GM23338 (cell line): ENCODE data around the gene SCNN1A.

Experiments used
- CTCF ChIP-seq, 2 experiments: fragments of 200-600 bp in 1 of 2; sonication (generic) in 1 of 2; conservative IDR thresholded peaks; 2 replicates each; pipeline versions ENCODE4 v1.5.1 to v1.6.1; 2016 to 2017; ENCODE audit warnings: antibody characterized with exemption in 2 of 2, low read depth in 2 of 2, mild to moderate bottlenecking in 2 of 2, moderate library complexity in 1 of 2
- ETS1 ChIP-seq: IDR thresholded peaks from 2 replicates; pipeline ENCODE4 v1.6.1; 2016; ENCODE audit warnings: antibody characterized with exemption
- EZH2 ChIP-seq: fragments of 200-600 bp; sonication (generic); IDR thresholded peaks from one replicate; pipeline ENCODE4 v1.8.0; 2017; ENCODE audit warnings: antibody characterized with exemption, mild to moderate bottlenecking, low read depth; ENCODE audit not compliant: unreplicated experiment
- EZH2phosphoT487 ChIP-seq: fragments of 200-600 bp; sonication (generic); IDR thresholded peaks from one replicate; pipeline ENCODE4 v1.8.1; 2018; ENCODE audit warnings: antibody characterized with exemption; ENCODE audit not compliant: unreplicated experiment
- JUNB ChIP-seq: IDR thresholded peaks from one replicate; pipeline ENCODE4 v1.6.1; 2016; ENCODE audit warnings: antibody characterized with exemption; ENCODE audit not compliant: unreplicated experiment
- NANOG ChIP-seq: IDR thresholded peaks from 2 replicates; pipeline ENCODE4 v1.6.1; 2016; ENCODE audit warnings: antibody characterized with exemption, borderline replicate concordance
- POLR2AphosphoS5 ChIP-seq: IDR thresholded peaks from 2 replicates; pipeline ENCODE4 v1.6.1; 2016; ENCODE audit warnings: antibody characterized with exemption, low read depth
- REST ChIP-seq: IDR thresholded peaks from one replicate; pipeline ENCODE4 v1.6.1; 2018; ENCODE audit warnings: antibody characterized with exemption; ENCODE audit not compliant: unreplicated experiment
- STAT1 ChIP-seq: IDR thresholded peaks from one replicate; pipeline ENCODE4 v1.6.1; 2016; ENCODE audit warnings: antibody characterized with exemption; ENCODE audit not compliant: unreplicated experiment
- ZNF331 ChIP-seq: fragments of 250-450 bp; sonication (Bioruptor Pico); IDR thresholded peaks from 2 replicates; pipeline ENCODE4 v1.5.0; 2020; ENCODE audit warnings: low read depth, mild to moderate bottlenecking, moderate library complexity

- TF ChIP-seq EZH2 (no peak), CTCF (conservative IDR thresholded peaks at IDR 0.05; ENCODE audit: low read depth in 2 of 2) (no peak), POLR2AphosphoS5 (no peak), NANOG (no peak), REST (no peak), ETS1 (no peak), JUNB (no peak), ZNF331 (no peak), EZH2phosphoT487 (no peak), STAT1 (no peak)
Observed at GRCh38 chr12:6370576-6370935, 4.8 kb downstream of the SCNN1A start.
